GM21526 (cell line): ENCODE results near the gene CMTM4.

Source experiments
- ATAC-seq: cut with Tn5 transposase; IDR thresholded peaks from one replicate; pipeline ENCODE4 v1.9.1; 2021; ENCODE audit warnings: moderate library complexity; ENCODE audit not compliant: unreplicated experiment, low FRiP score

The CMTM4 gene

DNA sequence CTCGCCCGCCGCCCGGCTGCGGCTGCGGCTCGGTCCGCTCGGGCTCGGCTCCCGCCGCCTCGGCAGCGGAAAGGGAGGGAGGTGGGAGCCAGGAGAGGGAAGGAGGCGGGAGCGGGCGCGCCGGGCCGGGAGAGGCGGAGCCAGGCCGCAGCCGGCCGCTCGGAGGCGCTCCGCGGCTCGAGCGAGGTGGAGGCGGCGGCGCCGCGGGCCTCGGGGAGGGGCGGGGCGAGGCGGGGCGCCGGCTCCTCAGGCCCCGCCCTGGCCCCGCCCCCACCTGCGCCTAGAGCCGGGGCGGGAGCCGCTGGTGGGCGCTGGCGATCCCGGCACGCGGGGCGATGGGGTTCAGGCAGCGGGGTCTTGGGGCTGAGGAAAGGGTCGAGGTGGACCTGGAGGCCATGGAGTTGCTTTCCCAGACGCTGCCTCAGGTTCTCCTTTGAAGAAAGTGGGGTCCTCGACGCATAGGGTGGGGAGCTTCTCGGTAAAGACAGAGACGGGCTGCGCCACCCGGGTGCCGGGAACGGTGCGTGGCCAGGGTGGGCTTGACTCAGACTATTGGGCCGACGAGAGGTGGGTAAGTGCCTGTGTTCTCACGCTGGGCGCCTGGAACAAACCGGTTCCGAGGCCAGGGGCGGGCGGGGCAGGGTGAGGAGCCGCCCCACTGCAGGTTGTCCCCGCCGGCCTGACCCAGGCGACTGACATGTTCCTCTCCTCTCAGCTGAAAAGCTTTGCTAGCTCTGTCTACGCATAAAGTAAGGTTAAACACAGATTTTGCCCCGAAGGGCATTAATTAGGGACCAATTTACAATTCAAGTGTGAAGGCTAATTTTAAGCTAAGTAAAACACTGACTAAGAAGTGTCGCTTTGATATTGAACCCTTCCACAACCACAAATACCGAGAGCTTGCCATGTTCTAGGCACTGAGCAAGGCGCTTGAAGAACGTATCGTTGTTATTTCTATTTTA is at the start of gene CMTM4:
Gene CMTM4, minus strand, starts transcription at position 75 of the 962 bp plus-strand sequence. CDS start 218 bp downstream, outside the sequence.
- peak; percentile 88 for ATAC-seq

DNA sequence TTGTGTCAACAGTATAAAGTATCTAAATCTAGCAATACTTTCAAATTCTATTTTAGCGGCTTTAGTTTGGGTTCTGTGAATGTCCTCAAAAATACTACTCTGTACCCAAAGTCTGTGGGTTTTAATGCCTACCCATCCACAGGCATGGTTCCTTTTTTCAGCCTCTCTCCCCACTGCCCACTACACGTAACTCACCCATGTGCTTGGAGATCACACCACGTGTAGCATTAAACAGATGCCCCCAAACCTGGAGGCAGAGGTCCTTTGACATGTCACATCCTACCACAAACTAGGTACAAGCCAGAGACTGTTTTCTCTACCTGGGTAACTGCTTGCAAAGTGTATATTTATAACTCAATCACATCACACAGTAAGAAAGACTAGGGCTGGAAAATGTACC is 49.5 kb upstream of the CMTM4 start:
- ATAC-seq: no peak

DNA sequence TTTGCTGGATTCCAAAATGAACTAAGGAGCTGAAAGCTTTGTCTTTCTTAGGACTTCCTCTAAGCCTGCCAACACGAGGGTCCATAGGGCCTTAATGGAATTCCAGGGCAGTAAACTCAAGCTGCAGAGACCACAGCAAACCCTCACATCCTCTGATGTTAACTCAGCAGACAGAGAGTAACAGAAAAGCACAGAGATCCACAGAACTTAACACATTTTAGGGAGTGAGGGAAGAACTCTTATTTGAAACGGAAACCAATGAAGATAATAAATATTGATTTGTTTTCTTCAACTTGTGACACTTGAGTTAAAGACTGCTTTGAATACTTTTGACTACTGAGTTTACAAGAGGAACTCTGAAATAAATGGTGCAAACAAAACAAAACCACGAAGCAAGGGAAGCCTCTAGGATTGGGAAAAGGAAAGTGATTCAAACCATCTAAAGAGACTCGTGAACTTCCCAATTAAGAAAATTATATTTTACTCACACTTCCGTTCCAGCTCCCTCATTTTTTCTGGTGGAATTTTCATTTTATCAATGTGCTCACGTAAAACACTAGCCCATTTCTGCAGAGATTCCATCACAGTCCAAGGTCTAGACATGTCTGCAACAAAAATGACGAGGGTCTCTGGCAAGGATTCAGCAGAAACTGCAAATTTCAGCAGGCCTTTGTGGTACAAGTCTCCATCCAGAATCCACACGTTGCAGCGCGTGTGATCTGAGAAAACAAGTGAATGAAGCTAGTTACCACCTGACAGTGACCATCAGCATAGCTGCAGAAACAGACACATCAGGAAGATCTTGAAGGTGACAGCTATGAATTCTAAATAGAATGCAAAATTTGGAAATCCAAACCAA is 45.6 kb upstream of the CMTM4 start:
- ATAC-seq: no peak

DNA sequence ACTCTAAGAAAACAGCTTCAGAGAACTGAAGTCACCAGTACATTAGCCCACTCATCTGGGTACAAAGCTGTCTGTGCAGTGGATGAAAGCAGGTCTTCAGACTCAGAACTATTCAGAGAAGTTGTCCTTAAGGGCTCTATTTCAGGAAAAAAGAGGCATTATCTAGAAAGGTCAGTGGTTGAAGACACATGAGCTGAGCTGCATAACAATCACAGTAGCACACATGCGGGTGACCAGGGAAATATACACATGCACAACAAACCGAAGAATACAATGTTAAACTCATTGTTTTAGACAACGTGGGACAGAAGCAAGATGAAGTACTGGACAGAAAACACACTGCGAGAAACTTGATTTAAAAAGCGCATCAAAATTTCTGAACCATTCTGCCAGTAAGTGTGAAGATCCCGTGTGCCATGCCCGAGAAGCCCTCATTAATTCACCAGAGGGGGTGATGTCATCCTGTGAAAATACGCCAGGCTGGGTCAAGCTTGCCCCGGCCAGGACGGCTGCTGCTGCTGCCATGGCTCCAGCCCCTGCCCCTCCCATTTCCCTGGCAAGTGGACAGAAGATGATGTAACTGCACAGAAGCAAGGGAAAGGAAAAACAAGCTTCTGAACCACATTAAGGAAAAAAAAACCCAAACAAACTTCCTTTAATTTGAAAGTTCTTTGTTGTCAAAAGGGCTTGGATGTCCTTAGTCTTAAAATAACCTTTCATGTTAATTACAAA is 44.8 kb upstream of the CMTM4 start:
- ATAC-seq: no peak

DNA sequence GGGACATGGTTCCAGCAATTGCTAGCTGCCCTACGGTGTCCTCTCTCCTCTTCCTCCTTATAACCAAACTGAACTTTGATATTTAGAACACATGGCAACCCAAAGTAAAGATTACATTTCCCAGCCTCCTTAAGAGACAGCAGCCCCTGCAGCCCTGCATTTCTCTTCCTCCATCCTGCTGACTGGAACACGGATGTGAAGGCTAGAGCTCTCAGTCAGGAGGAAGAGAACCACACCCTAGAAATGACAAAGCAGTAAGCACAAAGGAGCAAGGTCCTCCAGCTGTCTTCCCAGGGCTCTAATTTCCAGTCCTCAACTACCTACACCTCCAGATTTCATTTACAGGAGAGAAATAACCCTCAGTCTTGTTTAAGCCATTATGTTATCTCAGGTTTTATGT is 44.0 kb upstream of the CMTM4 start:
- ATAC-seq: no peak

DNA sequence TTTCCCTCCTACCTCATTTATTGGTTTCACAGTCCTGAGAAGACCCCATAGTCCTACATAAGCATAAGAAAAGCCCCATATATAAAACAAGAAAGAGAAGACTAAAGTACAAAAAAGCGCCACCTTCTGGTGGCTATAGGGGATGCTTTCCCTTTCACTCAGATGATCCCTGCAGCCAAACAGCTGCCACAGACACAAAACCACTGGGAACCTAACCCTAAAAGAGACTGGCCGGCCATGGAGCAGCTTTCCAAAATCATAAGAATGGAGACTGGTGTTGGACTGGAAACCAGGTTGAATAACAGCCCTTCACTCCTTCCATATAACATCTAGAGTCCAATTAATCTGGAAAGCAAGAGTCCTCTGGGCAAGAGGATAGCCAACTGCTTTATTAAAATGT is 43.5 kb upstream of the CMTM4 start:
- ATAC-seq: no peak

DNA sequence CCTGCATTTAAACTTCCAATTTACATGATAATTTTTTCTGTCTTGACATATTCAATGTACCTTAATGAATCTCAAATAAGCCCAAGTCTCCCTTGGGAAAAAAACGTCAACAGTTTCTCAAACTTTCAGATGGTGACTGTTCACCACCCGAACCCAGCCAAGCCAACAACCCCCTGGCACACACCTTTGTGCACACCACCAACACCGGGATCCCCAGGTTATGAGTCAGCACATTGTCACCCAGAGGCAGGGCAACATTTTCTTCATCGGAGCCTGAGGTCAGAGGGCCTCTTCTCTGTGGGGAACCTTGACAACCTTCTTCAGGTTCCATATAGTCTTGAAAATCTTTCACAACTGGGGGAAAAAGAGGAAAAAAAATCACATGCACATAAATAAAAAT is 39.3 kb upstream of the CMTM4 start:
- no peak for ATAC-seq

DNA sequence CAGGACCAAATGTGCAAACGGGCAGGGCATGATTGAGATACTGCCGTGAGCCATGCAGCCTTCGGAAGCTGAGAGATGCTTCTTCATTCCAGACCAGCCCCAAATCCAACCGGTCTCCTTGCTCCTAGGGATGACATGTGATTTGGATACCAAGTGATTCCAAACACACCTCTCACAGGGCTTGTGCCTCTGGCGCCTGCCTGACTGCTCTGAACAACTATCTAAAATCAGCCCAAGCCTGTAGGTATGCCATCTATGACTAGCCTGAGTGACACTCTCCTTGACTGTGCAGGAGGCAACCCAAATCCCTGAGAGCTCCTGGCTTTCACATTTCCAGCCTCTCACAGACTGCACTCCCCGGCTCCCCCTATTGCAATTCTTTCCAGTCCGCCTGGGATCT is 34.6 kb upstream of the CMTM4 start:
- ATAC-seq: no peak

DNA sequence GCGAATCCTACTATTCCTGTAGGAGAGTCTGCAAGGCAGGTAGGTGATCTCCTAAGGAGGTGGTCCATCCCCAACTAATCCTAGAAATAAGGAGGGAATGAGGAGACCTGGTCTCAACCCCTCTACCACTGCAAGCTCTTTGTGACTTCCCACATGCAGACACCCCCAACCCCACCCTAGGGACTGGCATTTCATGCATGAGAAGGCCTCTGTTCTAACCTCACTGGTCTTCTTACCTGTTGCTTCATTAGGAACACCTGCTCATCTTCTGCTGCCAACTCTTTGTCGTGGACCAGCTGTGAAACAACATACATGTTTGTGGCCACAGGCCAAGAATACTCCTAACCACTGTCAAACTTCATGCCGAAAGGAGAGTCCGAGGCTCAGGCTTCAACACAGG is 32.3 kb upstream of the CMTM4 start:
- no peak for ATAC-seq

DNA sequence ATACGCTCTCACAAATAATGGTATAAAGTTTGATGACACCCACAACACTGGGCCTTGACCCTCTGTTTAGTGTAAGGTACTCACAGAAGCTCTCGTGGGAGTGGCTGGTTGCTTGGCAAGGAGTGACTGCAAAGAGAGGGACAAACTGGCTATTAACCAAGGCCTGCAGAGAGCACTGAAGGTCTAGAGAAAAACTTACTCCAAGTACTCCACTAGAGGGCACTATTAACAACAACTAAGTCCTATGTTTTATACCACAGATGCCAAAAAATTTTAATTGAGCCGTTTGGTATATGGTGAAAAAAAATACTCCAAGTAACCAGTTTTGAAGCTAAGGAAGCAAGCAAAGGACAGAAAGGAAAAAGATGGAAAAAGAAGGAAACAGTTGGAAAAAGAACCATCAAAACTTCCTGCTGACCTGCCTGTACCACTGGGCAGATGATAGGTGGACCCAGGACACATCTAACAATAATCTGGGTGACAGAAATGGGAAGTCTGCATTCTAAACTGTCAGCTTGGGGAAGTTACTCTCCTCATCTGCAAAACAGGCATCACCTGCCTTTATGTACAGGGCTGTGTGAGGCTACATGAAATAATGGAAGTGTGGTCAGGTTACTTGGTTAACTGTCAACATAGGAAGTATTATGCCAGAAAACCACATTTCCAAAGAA is 31.7 kb upstream of the CMTM4 start:
- no peak for ATAC-seq

DNA sequence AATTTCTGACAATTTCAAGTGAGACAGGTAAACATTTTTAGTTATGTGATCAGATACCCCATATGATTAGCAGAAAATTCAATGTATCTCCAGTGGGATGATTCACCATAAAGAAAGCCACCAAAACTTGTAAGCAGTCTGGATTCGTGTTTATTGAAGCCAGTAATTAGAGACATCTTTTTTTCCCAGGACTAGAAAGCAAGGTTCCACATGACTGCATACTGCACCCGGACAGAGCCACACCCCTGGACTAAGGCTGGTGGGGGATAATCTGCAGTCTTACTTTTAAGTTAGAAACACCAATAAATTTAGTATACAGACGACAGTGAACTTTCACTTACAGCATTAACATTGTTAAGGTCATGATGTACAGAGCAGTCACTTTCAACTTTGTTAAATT is 24.2 kb upstream of the CMTM4 start:
- ATAC-seq: no peak

DNA sequence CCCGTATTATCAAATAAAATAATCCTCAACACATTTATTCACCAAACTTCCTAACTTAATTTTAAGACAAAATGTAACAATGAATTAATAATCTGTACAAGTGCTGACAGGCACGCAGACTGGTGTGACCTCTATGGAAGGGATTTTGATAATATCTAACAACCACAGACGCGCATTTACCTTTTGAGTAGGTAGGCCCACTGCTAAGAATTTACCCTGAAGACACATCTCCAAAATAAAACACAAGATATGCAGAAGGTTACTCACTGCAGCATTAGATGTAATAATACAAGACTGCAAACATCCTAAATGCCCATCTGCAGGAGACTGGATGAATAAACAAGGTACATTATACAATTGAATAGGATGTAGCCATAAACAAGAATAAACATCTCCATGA is 22.7 kb upstream of the CMTM4 start:
- no peak for ATAC-seq

DNA sequence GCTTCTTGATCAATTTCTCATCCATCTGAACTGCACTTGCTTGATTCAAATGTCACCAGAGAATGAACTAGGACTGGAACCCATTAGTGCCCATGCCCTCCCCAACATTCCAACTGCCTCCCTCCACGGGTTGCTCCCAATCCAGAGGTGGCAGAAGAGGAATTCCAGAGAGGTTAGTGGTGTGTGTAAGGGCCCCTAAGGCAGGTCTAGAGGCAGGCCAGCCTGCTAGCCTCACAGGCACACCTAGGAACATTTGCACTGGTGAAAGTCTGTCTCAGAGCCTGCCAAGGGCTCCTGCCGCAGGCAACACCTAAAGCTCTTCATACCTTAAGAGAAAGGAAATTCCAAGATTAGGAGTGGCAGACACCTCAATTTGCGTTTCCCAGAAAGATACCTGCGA is 21.2 kb upstream of the CMTM4 start:
- no peak for ATAC-seq

DNA sequence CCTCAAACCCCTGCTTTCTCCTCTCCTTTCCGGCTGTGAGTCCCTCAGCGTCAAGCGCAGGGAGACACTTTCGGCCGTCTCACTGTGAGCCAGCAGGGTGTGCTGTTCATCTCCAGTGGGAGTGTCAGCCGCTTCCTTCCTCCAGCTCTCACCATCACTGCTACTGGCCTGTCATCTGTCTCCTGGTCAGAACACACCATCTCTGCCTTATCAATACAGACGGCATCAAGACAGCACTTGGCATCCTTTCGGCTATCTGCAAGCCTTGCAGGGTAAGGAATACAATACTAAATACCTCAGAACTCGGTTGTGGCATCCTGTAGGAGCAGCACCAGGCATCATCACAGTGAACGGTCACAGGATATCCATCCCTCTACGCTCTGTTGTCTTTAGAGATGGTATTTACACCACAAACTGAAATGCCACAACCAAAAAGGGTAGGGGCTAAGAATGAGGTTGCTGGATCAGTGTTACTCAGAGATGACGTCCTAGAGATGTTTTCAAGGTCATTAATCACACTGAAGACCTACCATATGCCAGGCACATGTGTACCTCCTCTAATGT is 20.7 kb upstream of the CMTM4 start:
- no peak for ATAC-seq

DNA sequence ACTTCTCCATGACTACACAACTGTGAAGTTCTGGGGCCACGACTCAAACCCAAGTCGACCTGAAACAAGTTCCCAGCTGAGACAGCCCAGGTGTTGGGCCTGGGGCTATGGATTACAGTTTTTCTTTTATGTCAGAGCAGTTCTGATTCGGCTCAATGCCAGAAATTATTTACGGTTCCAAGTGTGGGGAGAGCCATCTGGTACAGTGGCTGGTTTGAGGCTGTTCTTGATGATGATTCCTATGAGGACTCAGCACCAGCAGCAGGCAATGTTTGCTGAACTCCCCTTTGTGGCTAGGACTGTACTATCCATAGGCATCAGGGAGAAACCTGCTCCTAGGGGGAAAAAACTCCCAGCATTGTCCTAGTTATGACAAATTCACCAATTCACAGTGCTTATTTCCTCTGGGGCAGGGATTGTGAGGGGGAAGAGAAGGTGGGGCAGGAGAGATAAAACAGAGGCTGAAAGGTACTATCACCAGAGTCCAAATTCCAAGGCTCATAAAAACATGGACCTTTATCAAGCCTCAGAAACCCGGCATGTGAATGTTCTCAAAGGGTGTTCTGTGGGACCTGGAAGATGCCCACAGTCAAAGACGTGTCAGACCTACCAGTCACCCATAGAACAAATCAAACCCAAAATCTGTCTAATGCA is 18.2 kb upstream of the CMTM4 start:
- ATAC-seq: no peak

DNA sequence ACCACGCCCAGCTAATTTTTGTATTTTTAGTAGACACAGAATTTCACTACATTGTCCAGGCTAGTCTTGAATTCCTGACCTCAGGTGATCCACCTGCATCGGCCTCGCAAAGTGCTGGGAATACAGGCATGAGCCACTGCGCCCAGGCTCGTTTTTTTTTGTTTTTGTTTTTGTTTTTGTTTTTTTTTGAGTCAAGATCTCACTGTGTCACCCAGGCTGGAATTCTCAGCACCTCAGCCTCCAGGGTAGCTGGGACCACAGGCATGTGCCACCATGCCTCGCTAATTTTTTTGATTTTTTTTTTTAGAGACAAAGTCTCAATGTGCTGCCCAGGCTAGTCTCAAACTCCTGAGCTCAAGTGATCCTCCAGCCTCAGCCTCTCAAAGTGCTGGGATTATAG is 17.5 kb upstream of the CMTM4 start:
- no peak for ATAC-seq

DNA sequence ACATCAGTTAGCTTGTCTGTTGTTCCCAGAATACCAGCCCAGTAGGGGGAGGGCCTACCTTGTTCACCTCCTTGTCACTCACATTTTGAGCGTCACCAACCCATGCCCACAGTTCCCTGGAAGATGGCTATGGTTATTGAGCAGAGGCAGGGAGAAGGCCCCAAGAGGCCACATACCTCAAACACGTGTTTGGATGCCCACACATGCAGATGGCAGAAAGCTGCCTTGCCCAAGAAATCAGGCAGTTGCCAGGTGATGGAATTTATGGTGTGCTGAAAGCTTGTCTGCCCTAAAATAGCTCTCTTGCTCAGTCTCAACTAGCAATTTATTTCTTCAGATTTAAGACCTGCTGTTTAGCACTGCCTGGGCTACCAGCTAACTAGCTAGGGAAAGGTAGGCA is 16.5 kb upstream of the CMTM4 start:
- ATAC-seq: no peak

DNA sequence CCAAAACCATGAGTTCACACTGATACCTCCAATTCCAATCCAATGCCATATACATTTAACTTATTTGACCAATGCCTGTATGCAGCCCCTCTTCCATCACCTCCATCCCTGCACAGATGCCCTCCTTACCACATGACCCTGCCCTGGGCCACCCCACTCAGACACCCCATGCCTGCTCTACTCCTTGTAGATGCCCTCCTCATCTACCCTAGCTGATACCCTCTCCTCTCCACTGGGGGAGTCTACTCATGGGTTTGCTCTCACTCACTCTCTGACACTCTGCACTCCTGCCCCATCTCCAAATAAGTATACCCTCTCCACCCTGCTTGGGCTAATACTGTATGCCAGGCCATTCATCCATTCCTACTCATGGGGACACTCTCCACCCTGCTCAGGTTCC is 16.0 kb upstream of the CMTM4 start:
- no peak for ATAC-seq

DNA sequence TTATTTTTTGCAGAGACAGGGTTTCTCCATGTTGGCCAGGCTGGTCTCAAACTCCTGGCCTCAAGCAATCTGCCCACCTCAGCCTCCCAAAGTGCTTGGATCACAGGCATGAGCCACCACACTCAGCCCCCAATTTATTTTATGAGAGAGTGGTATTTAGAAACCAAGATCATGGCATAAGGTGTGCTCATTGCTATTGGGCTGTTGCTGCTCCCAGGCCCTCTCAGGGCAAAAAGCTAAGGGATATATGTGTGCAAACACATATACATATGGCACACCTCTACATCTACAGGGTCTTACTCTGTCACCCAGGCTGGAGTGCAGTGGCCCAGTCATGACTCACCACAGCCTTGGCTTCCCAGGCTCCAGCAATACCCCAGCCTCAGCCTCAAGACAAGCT is 15.0 kb upstream of the CMTM4 start:
- ATAC-seq: no peak

DNA sequence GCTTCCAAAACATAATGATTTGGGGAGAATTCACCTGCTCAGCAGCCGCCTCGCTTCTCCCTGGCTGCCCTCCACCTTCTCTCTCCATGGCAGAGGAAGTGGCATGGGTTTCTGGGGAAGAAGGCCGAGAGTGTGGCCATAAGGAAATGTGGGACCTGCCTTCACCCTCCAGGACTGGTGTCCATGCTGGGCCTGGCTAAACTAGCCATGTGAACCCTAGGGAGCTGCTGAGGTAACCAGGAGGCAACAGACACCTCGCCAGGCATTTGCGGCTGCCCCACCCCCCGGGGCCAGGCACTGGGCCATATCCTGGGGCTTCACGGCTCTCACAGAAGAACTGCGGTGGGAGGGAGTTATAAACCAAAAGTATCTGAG is 9.9 kb upstream of the CMTM4 start:
- no peak for ATAC-seq
